Natural killer cell treated with Interleukin-12 subunit alpha and Interleukin-12 subunit beta and Interleukin-15 and Interleukin-18, amount 100 ng/mL, for 72 hours (primary cell): ENCODE results near the gene SPATC1L. TPM values are rescaled to one million over a fixed set of nuclear protein-coding genes. Genes with fewer than 3 reads are reported as not detected.
A peak's percentile ranks its signal among the peaks of the same experiment; 100 is the strongest.

Source experiments
- ATAC-seq, 2 donors: fragments of 150-1000 bp; cut with Tn5 transposase in 1 of 2; sonication (Bioruptor Pico), chemical (Tn5 transposase) in 1 of 2; 2 replicates each; pipeline ENCODE4 v1.10.0; 2021
- DNase-seq: peaks from one replicate; pipeline ENCODE4 v3.0.0; 2022; ENCODE audit warnings: low spot score
- H3K27ac Mint-ChIP-seq, 2 donors: 1 replicate in 1 of 2; 2 replicates in 1 of 2; pipeline ENCODE4 v1.8.0; 2022; ENCODE audit warnings: mixed read lengths in 2 of 2, mild to moderate bottlenecking in 1 of 2, moderate library complexity in 1 of 2
- H3K27me3 Mint-ChIP-seq, 2 donors: 1 replicate in 1 of 2; 2 replicates in 1 of 2; pipeline ENCODE4 v1.8.0; 2022; ENCODE audit warnings: mixed read lengths in 2 of 2
- H3K36me3 Mint-ChIP-seq: one replicate; pipeline ENCODE4 v1.8.0; 2022; ENCODE audit warnings: mixed read lengths
- H3K4me1 Mint-ChIP-seq, 2 donors: 1 replicate in 1 of 2; 2 replicates in 1 of 2; pipeline ENCODE4 v1.8.0; 2022; ENCODE audit warnings: low read depth in 2 of 2, mixed read lengths in 2 of 2, mild to moderate bottlenecking in 1 of 2
- H3K4me3 Mint-ChIP-seq: one replicate; pipeline ENCODE4 v1.8.0; 2022; ENCODE audit warnings: mixed read lengths
- H3K9me3 Mint-ChIP-seq: 2 replicates; pipeline ENCODE4 v1.8.0; 2022; ENCODE audit warnings: mixed read lengths
- total RNA-seq, 2 donors: library from RNA; stranded (reverse); gene quantifications; one replicate each; pipeline ENCODE4 v1.2.3, GENCODE V29; 2022

SPATC1L gene
- total RNA-seq, 2 donors from 2014 or later = 5.0 TPM; not detected in 1

- DNase-seq (peak; percentile 42), ATAC-seq (no peak)
These were observed 62.0 kb downstream of the SPATC1L start for GRCh38 chr21:46122237-46122671.

DNA sequence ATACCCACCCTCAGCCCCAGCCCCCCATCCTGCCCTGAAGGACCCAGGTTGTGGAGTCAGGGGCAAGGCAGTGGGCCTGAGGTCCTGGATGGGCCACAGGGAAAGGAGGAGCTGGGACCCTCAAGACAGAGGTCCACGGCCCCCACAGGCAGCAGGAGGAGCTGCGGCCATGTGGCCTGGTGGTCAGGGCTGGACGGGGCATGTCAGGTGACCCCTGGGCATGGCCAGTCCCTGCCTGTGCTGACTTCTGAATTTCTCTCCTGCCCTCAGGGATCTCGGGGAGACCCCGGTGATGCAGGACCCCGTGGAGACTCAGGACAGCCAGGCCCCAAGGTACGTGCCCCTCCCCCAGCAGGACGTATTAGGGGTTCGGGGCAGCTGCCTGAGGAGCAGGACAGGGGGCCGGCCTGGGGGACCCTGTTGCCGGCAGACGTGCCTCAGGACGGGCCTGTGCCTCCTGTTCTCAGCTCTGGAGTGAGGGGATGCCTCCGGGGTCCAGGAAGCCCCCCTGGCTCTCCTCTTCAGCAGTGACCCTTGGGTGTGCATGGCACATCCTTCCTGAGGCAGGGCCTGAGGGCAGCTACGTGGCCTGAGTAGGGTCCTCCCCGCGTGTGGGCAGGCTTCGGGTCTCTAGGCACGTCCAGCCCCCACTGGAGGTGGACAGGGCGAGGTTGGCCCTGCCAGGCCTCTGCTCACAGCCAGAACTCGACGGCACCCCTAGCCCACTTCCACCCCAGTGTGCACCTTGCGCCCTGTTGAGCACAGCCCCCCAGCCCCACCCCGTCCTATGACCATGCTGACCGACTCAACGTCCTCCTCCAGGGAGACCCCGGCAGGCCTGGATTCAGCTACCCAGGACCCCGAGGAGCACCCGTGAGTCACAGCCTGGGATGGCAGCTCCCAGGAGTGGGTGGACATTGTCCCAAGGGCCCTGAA lies 62.7 kb downstream of the SPATC1L start:
- Mint-ChIP-seq H3K36me3 (no peaks in the 10 kb centered on the region), H3K9me3 (no peaks in the 10 kb centered on the region), H3K4me3 (no peak overlapping the region), H3K27ac (no peak overlapping the region), H3K4me1 (no peaks in the 10 kb centered on the region), H3K27me3 (no peaks in the 10 kb centered on the region)
- ATAC-seq = no peak
- DNase-seq = peak; percentile 39

More at GRCh38 chr21:46122237-46122671, 62.0 kb downstream of the SPATC1L start:
- Mint-ChIP-seq H3K36me3 (no peaks in the 10 kb centered on the region), H3K4me1 (no peaks in the 10 kb centered on the region), H3K27ac (no peak overlapping the region), H3K27me3 (no peaks in the 10 kb centered on the region), H3K4me3 (no peak overlapping the region), H3K9me3 (no peaks in the 10 kb centered on the region)

GRCh38 chr21:46120301-46121285 lies 63.7 kb downstream of the SPATC1L start:
- Mint-ChIP-seq H3K9me3 (no peaks in the 10 kb centered on the region), H3K27ac (no peak overlapping the region), H3K4me3 (no peak overlapping the region), H3K27me3 (no peaks in the 10 kb centered on the region), H3K36me3 (no peaks in the 10 kb centered on the region), H3K4me1 (no peaks in the 10 kb centered on the region)
- DNase-seq = peak; percentile 59
- ATAC-seq = no peak

- H3K9me3 Mint-ChIP-seq = no peaks in the 10 kb centered on the region
- no peaks in the 10 kb centered on the region for H3K27me3 Mint-ChIP-seq
- H3K4me3 Mint-ChIP-seq = no peak overlapping the region
- no peak overlapping the region for H3K27ac Mint-ChIP-seq
- DNase-seq (peak; percentile 53), ATAC-seq (no peak)
- no peaks in the 10 kb centered on the region for H3K36me3 Mint-ChIP-seq
- H3K4me1 Mint-ChIP-seq = no peaks in the 10 kb centered on the region
These were observed 64.5 kb downstream of the SPATC1L start for GRCh38 chr21:46119637-46120271.

DNA sequence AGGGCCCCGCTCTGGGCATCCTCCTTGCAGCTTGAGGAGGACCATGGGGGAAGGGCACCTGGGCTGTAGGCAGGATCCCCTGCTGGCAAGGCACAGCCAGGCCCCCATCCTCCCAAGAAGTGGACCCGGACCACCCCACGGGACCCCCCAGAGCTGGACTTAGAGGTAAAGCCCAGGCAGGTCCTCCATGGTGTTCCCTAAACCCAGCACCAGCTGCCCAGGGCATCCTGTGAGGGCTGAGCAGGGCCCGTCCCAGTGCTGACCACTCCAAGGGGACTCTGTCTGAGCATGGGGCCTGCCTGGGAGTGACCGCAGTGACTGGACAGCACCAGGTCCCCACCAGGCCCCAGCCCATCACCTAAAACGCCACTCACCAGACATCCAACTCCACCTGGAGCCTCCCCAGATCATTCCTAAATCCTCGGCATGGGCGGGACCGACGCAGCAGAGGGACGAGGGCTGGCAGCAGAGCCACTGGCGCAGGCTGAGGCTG lies 65.1 kb downstream of the SPATC1L start:
- Mint-ChIP-seq H3K9me3 (no peaks in the 10 kb centered on the region), H3K27me3 (no peaks in the 10 kb centered on the region), H3K4me3 (no peak overlapping the region), H3K27ac (no peak overlapping the region), H3K4me1 (no peaks in the 10 kb centered on the region), H3K36me3 (no peaks in the 10 kb centered on the region)
- DNase-seq = peak; percentile 56
- no peak for ATAC-seq

DNA sequence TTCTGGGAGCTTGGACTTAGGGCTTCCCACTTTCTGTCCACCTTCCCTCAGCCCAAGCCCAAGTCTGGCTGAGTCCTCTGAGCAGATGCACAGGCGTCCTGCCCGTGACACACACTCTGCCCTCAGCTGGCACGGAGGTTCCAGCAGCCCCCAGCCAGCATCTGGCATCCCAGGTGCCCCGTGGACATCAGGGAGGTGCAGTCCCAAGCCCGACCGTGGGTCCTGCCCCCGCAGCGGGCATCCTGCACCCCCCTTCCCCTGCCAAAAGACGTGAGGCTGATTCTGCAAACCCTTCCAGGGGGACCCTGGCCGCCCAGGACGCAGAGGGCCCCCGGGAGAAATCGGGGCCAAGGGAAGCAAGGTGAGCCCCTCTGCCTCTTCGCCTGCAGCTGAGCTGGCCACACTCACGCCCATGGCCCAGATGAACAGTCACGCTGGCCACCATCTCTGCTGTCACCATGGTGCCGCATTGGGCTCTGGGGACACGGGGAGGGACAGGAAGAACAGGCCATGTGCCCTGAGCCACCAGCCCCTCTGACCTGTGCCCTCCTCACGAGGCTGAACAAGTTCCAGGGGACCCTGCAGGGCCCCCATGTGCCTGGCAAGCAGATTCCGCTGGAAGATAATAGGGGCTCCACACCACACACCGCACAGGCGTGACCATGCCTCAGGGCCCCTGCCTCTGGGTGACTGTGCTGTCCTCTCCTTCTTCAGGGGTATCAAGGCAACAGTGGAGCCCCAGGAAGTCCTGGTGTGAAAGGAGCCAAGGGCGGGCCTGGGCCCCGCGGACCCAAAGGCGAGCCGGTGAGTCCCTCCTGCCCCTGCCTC lies 65.7 kb downstream of the SPATC1L start:
- no peaks in the 10 kb centered on the region for H3K36me3 Mint-ChIP-seq
- no peaks in the 10 kb centered on the region for H3K9me3 Mint-ChIP-seq
- DNase-seq (peak; percentile 57), ATAC-seq (no peak)
- no peaks in the 10 kb centered on the region for H3K27me3 Mint-ChIP-seq
- H3K4me1 Mint-ChIP-seq = no peaks in the 10 kb centered on the region
- H3K27ac Mint-ChIP-seq = no peak overlapping the region
- H3K4me3 Mint-ChIP-seq = no peak overlapping the region

DNA sequence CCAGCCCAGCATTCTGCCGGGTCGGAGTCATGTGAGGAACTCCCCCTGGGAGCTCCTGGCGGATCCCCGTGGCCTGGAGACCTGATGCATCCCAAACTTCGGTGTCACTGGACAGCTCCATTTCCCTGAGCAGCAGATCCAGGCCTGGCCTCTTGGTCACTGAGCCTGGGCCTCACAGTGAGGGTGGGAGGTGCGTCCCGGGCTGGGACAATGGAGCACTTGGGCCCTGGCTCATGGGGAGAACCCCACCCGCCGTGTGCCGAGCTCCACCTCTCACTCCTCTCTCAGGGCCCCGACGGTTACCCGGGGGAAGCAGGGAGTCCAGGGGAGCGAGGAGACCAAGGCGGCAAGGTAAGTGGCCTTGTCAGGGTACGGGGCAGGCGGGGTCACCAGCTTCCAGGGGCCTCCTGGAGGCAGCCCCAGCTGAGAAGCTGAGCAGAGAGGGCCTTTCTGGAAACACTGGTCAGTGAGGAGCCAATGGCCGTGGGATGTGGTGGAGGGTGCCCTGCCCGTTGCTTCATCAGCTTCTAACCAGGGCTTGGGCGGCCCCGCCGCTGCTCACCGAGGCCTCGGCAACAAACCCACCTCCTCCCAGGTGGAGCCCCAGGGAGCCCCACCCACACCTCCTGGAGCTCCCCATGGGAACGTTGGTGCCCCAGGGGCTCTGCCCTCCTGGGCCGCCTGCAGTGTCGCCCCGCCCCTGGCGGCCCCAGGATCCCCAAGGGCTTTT lies 66.5 kb downstream of the SPATC1L start:
- Mint-ChIP-seq H3K27ac (no peak overlapping the region), H3K4me1 (no peaks in the 10 kb centered on the region), H3K9me3 (no peaks in the 10 kb centered on the region), H3K27me3 (no peaks in the 10 kb centered on the region), H3K4me3 (no peak overlapping the region), H3K36me3 (no peaks in the 10 kb centered on the region)
- DNase-seq (no peak), ATAC-seq (no peak)

- no peaks in the 10 kb centered on the region for H3K9me3 Mint-ChIP-seq
- H3K36me3 Mint-ChIP-seq = no peaks in the 10 kb centered on the region
- no peaks in the 10 kb centered on the region for H3K4me1 Mint-ChIP-seq
- ATAC-seq (no peak), DNase-seq (peak; percentile 60)
- H3K27me3 Mint-ChIP-seq = no peaks in the 10 kb centered on the region
- H3K4me3 Mint-ChIP-seq = no peak overlapping the region
- H3K27ac Mint-ChIP-seq = no peak overlapping the region
These were observed 67.3 kb downstream of the SPATC1L start for GRCh38 chr21:46116776-46117585.

DNA sequence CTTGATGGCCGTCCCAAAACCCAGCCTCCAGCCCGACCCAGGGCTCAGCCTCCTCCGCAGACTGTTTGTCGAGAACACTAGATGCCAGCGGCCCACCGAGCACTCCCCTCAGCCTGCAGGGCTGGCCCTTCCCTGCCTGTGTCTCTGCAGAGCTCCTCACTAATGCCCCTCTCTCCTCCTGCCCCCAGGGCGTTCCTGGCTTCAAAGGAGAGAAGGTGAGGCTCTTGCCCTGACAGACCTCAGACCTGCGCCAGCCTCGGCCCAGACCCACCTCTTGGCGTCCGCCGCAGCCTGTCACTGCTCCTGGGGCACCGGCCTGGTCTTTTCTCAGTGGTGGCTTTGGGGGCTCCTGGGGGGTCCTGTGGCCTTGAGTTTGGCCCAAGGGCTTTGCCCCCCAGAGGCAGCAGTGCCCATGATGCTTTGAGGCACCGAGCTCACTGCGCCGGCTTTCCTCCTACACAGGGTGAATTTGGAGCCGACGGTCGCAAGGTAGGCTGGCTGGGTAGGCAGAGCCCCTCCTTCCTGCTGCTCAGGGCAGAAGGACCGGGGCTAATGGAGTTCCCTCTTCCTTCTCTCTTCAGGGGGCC lies 68.0 kb downstream of the SPATC1L start:
- Mint-ChIP-seq H3K4me3 (no peak overlapping the region), H3K4me1 (no peaks in the 10 kb centered on the region), H3K36me3 (no peaks in the 10 kb centered on the region), H3K27me3 (no peaks in the 10 kb centered on the region), H3K27ac (no peak overlapping the region), H3K9me3 (no peaks in the 10 kb centered on the region)
- DNase-seq (peak; percentile 45), ATAC-seq (no peak)

GRCh38 chr21:46115441-46116188 lies 68.6 kb downstream of the SPATC1L start:
- Mint-ChIP-seq H3K36me3 (no peaks in the 10 kb centered on the region), H3K27me3 (no peaks in the 10 kb centered on the region), H3K9me3 (no peaks in the 10 kb centered on the region), H3K4me1 (no peaks in the 10 kb centered on the region), H3K27ac (no peak overlapping the region), H3K4me3 (no peak overlapping the region)
- ATAC-seq (no peak), DNase-seq (peak; percentile 50)

DNA sequence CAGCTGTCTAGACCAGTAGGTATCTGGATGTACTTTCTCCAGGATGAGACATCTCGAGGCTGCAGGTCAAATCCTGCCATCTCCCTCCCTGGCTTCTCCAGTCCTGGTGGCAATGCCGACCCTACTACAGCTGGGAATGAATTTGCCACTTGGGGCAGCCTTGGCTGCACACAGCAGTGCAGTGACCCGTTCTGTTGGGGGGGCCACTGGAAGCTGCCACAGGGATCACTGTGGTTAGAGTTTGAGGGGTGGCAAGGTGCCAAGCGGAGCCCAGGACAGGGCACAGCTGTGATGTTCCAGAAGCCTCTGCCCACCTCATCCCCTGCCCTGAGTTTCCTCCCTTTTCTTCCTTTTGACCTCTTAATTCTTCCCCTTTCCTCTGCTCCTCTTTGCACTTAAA lies 69.3 kb downstream of the SPATC1L start:
- H3K4me1 Mint-ChIP-seq = no peaks in the 10 kb centered on the region
- no peaks in the 10 kb centered on the region for H3K27me3 Mint-ChIP-seq
- ATAC-seq = no peak
- peak; percentile 18 for DNase-seq
- no peak overlapping the region for H3K4me3 Mint-ChIP-seq
- no peak overlapping the region for H3K27ac Mint-ChIP-seq
- H3K9me3 Mint-ChIP-seq = no peaks in the 10 kb centered on the region
- no peaks in the 10 kb centered on the region for H3K36me3 Mint-ChIP-seq
